A549 treated with dexamethasone at 1 μM for 4 hours (cell line): ENCODE results near the gene PHACTR1. TPM values are rescaled to one million over a fixed set of nuclear protein-coding genes. Genes with fewer than 3 reads are reported as not detected.

Source experiments
- total RNA-seq: library from RNA; stranded (reverse); fragments of 200-300 nt; extraction: Qiagen RNA extraction; gene quantifications from 5 replicates; pipeline ENCODE4 v1.2.3, GENCODE V29; 2022

PHACTR1 gene
- 0.01 to 0.02 TPM in 2 of 5 replicates, not detected in the others for total RNA-seq

DNA sequence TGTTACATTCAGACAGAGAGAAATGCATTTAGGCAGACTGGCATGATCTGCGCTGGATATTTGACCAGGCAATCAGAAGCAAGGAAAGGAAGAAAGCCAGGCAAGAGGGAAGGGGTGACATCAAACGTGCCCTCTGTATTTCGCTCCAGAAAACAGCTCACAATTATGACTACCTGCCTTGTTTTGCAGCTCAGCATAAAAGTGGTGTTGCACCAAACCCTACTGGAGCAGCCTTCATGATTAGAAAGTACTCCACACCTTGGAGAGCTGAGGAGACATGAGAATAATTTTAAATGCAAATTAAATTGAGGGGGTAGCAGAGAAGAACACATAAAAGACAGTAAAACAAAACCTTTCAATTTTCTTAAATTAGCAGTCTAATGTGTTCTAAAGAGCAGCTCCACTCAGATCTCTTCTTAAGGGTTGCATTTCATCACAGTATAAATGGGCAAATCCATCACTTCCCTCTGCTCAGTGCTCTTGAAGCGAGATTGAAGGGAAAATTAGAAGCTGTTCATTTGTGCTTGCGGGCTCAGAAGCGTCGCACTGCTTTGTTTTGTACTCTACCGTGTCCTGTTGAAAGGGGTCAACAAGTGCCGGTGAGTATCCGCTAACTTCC, at the start of gene PHACTR1:
TSS of gene PHACTR1 (plus strand) at position 470 of the 619 bp plus-strand sequence.

DNA sequence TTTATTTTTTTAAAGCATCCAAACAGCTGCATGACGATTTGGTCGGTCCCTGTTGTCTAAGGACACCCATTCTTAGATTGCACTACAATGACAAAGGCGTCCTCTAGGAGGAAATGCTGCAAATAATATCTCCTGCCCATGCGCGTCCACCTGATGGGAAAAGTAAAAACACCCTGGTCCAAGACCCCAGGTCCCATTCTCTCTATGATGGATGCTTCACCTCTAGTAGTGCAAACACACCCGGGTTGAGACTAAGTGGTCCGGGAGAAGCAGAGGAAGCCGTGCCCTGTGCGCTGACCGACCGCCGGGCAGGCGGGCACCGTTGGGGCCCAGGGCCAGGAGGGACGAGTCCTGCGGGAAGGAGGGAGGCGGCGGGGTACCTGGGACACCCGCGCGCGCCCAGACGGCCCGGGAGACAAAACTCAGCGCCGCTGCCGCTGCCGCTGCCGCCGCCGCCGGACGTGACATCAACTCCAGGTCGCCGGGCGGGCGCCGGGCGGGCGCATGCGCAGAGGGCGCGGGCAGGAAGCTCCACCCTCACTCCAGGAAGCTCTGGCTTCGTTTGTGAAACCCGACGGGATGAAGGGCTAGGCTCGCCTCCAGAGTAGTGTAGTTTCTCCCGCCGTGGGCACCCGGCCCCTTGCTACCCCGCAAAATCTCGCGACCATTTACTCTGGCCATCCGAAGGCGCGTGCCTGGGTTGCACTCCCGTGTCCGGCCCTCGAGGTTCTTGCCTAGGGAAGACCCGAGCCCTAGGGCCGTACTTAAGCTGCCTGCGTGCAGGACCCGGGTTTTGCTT, 611.7 kb downstream of the PHACTR1 start, which contains the start of gene TBC1D7:
TSS of gene TBC1D7 (minus strand) at position 462 of the 799 bp plus-strand sequence. CDS start 1,639 bp downstream, outside the sequence.

